ENCODE results near the gene SHISA4.

GRCh38 chr1:201840055-201840454 lies 48.6 kb upstream of the SHISA4 start:
- no peak for TF ChIP-seq ZNF274 (IDR thresholded peaks at IDR 0.05; ENCODE audit: low read depth, low read length)
- TF ChIP-seq YY1 (IDR thresholded peaks at IDR 0.05; ENCODE audit: insufficient read depth, insufficient read length): no peak

Data from NT2/D1 (cell line).